Erythroblast (primary cell): ENCODE measurements around the gene PCLAF.
"Not testable (repeated sequence)": the region's sequence is repeated elsewhere in the genome, so short reads cannot be mapped to it uniquely, and the experiment has no call there.

Experiments
- GATA1 ChIP-seq: IDR thresholded peaks from 2 replicates; pipeline ENCODE4 v1.6.1; 2011; ENCODE audit warnings: low read depth, mild to moderate bottlenecking, control low read depth, low read length, moderate library complexity
- POLR2A ChIP-seq: IDR thresholded peaks from 2 replicates; pipeline ENCODE4 v1.6.1; 2011; ENCODE audit warnings: mild to moderate bottlenecking, low read length

GRCh38 chr15:64331668-64332067 lies 49.6 kb downstream of the PCLAF start:
- not testable (repeated sequence) for TF ChIP-seq POLR2A, GATA1
